OCI-LY3 (cell line): ENCODE results near the gene DCTD.

ENCODE experiments used
- H2AFZ ChIP-seq: fragments of 200-600, 300-600 bp; shearing (Covaris generic); 2 replicates; pipeline ENCODE4 v1.6.0; 2014; ENCODE audit warnings: antibody characterized with exemption, low read depth, low read length
- H3K27ac ChIP-seq: fragments of 200-600, 300-600 bp; sonication (generic); 2 replicates; pipeline ENCODE4 v1.5.1; 2014; ENCODE audit warnings: mild to moderate bottlenecking, low read length, moderate library complexity, mixed read lengths
- H3K27me3 ChIP-seq: fragments of 200-600, 300-600 bp; sonication (generic); 2 replicates; pipeline ENCODE4 v1.6.1; 2014; ENCODE audit warnings: low read depth, low read length, mixed read lengths
- H3K36me3 ChIP-seq: fragments of 200-600, 300-600 bp; sonication (generic); replicated peaks from 2 replicates; pipeline ENCODE3; 2014; ENCODE audit warnings: low read depth, low read length, mixed read lengths
- H3K4me1 ChIP-seq: fragments of 300-600, 200-600 bp; sonication (generic); 2 replicates; pipeline ENCODE4 v1.6.1; 2014; ENCODE audit warnings: low read length, mixed read lengths
- H3K4me2 ChIP-seq: fragments of 200-600, 300-600 bp; sonication (generic); 2 replicates; pipeline ENCODE4 v1.6.1; 2014; ENCODE audit warnings: low read length, mixed read lengths
- H3K4me3 ChIP-seq: fragments of 300-600, 200-600 bp; sonication (generic); 2 replicates; pipeline ENCODE4 v1.5.1; 2014; ENCODE audit warnings: antibody characterized with exemption, mild to moderate bottlenecking, low read length, moderate library complexity
- H3K79me2 ChIP-seq: fragments of 300-600, 200-600 bp; shearing (Covaris generic); 2 replicates; pipeline ENCODE4 v1.6.1; 2014; ENCODE audit warnings: mild to moderate bottlenecking, low read length, mixed read lengths
- H3K9ac ChIP-seq: fragments of 300-600, 200-600 bp; shearing (Covaris generic); 2 replicates; pipeline ENCODE4 v1.6.0; 2014; ENCODE audit warnings: mild to moderate bottlenecking, low read length, moderate library complexity
- H3K9me3 ChIP-seq: fragments of 200-600, 300-600 bp; shearing (Covaris generic); 2 replicates; pipeline ENCODE4 v1.6.1; 2014; ENCODE audit warnings: low read length, mixed read lengths; ENCODE audit not compliant: insufficient read depth
- H4K20me1 ChIP-seq: fragments of 200-600, 300-600 bp; sonication (generic); 2 replicates; pipeline ENCODE4 v1.6.1; 2016; ENCODE audit warnings: low read length, mixed read lengths; ENCODE audit not compliant: insufficient read depth
- CTCF ChIP-seq: fragments of 200-600, 300-600 bp; sonication (generic); IDR thresholded peaks from 2 replicates; pipeline ENCODE4 v1.5.1; 2014; ENCODE audit warnings: antibody characterized with exemption, low read length, low read depth
- EZH2phosphoT487 ChIP-seq: fragments of 200-600 bp; shearing (Covaris generic); IDR thresholded peaks from 2 replicates; pipeline ENCODE4 v1.6.1; 2018; ENCODE audit warnings: antibody characterized with exemption, mixed run types, low read depth

The DCTD gene

GRCh38 chr4:182932651-182933050 is 15.5 kb upstream of the DCTD start:
- TF ChIP-seq EZH2phosphoT487 (no peak), CTCF (no peak)
- Histone ChIP-seq H3K9me3 (no peaks in the 10 kb centered on the region), H3K9ac (no peak overlapping the region), H3K79me2 (no peaks in the 10 kb centered on the region), H3K4me2 (no peak overlapping the region), H3K36me3 (no peaks in the 10 kb centered on the region), H2AFZ (no peak overlapping the region), H3K4me1 (peaks cover 10% of the 10 kb centered on the region), H4K20me1 (no peaks in the 10 kb centered on the region), H3K4me3 (no peak overlapping the region), H3K27ac (no peak overlapping the region), H3K27me3 (0 out of 2 replicates have a peak, but pooled peaks cover 3% of the 10 kb centered on the region)

- Histone ChIP-seq H3K27me3 (0 out of 2 replicates have a peak, but pooled peaks cover 3% of the 10 kb centered on the region), H3K36me3 (no peaks in the 10 kb centered on the region), H3K4me1 (peaks cover 2% of the 10 kb centered on the region), H3K79me2 (no peaks in the 10 kb centered on the region), H3K4me2 (no peak overlapping the region), H3K9me3 (no peaks in the 10 kb centered on the region), H2AFZ (no peak overlapping the region), H3K9ac (no peak overlapping the region), H3K27ac (no peak overlapping the region), H4K20me1 (no peaks in the 10 kb centered on the region), H3K4me3 (no peak overlapping the region)
- TF ChIP-seq EZH2phosphoT487 (no peak), CTCF (no peak)
Observed at GRCh38 chr4:182931691-182932345, 14.6 kb upstream of the DCTD start.

- Histone ChIP-seq H2AFZ (no peak overlapping the region), H3K4me3 (no peak overlapping the region), H3K4me1 (no peaks in the 10 kb centered on the region), H3K27ac (no peak overlapping the region), H3K36me3 (no peaks in the 10 kb centered on the region), H3K9me3 (no peaks in the 10 kb centered on the region), H3K9ac (no peak overlapping the region), H3K79me2 (no peaks in the 10 kb centered on the region), H3K4me2 (no peak overlapping the region), H4K20me1 (no peaks in the 10 kb centered on the region), H3K27me3 (0 out of 2 replicates have a peak, but pooled peaks cover 3% of the 10 kb centered on the region)
- TF ChIP-seq EZH2phosphoT487 (no peak), CTCF (no peak)
Observed at GRCh38 chr4:182930889-182931288, 13.7 kb upstream of the DCTD start.

- Histone ChIP-seq H3K27ac (no peak overlapping the region), H3K9me3 (no peaks in the 10 kb centered on the region), H3K4me1 (no peaks in the 10 kb centered on the region), H2AFZ (no peak overlapping the region), H3K4me2 (no peak overlapping the region), H4K20me1 (no peaks in the 10 kb centered on the region), H3K4me3 (no peak overlapping the region), H3K27me3 (0 out of 2 replicates have a peak, but pooled peaks cover 3% of the 10 kb centered on the region), H3K36me3 (no peaks in the 10 kb centered on the region), H3K79me2 (no peaks in the 10 kb centered on the region), H3K9ac (no peak overlapping the region)
- TF ChIP-seq CTCF (no peak), EZH2phosphoT487 (no peak)
Observed at GRCh38 chr4:182929296-182929695, 12.1 kb upstream of the DCTD start.
